GM21390 (cell line): ENCODE data around the gene PTPRG.

ENCODE experiments used
- ATAC-seq: cut with Tn5 transposase; IDR thresholded peaks from one replicate; pipeline ENCODE4 v1.9.1; 2021; ENCODE audit not compliant: unreplicated experiment

Gene PTPRG

GRCh38 chr3:61616586-61616985 is 55.2 kb downstream of the PTPRG start:
- ATAC-seq = no peak

GRCh38 chr3:61617041-61617440 is 55.7 kb downstream of the PTPRG start:
- ATAC-seq = no peak

GRCh38 chr3:61617651-61618050 is 56.3 kb downstream of the PTPRG start:
- ATAC-seq = no peak

GRCh38 chr3:61618231-61618630 is 56.9 kb downstream of the PTPRG start:
- no peak for ATAC-seq

GRCh38 chr3:61618871-61619270 is 57.5 kb downstream of the PTPRG start:
- ATAC-seq = no peak

GRCh38 chr3:61620073-61620472 is 58.7 kb downstream of the PTPRG start:
- no peak for ATAC-seq

- ATAC-seq = no peak
Measured at GRCh38 chr3:61624300-61624699, 62.9 kb downstream of the PTPRG start.

GRCh38 chr3:61625429-61625828 is 64.1 kb downstream of the PTPRG start:
- ATAC-seq = no peak

- no peak for ATAC-seq
Measured at GRCh38 chr3:61626484-61626883, 65.1 kb downstream of the PTPRG start.

GRCh38 chr3:61627768-61628185 is 66.4 kb downstream of the PTPRG start:
- no peak for ATAC-seq

- ATAC-seq = no peak
Measured at GRCh38 chr3:61628636-61629035, 67.3 kb downstream of the PTPRG start.

GRCh38 chr3:61629442-61629841 is 68.1 kb downstream of the PTPRG start:
- no peak for ATAC-seq

GRCh38 chr3:61631108-61631769 is 69.9 kb downstream of the PTPRG start:
- ATAC-seq = no peak

GRCh38 chr3:61632568-61633175 is 71.3 kb downstream of the PTPRG start:
- ATAC-seq = no peak

GRCh38 chr3:61634678-61635077 is 73.3 kb downstream of the PTPRG start:
- no peak for ATAC-seq

- no peak for ATAC-seq
Measured at GRCh38 chr3:61637088-61638051, 76.0 kb downstream of the PTPRG start.

GRCh38 chr3:61638741-61639140 is 77.4 kb downstream of the PTPRG start:
- ATAC-seq = no peak

GRCh38 chr3:61639991-61640390 is 78.6 kb downstream of the PTPRG start:
- ATAC-seq = no peak

- ATAC-seq = no peak
Measured at GRCh38 chr3:61645148-61645547, 83.8 kb downstream of the PTPRG start.

GRCh38 chr3:61646360-61646759 is 85.0 kb downstream of the PTPRG start:
- no peak for ATAC-seq

GRCh38 chr3:61646851-61647525 is 85.6 kb downstream of the PTPRG start:
- ATAC-seq = no peak
